CD4-positive, CD25-positive, alpha-beta regulatory T cell (primary cell): Measurements from ENCODE around the gene BACE2. TPM values are rescaled to one million over a fixed set of nuclear protein-coding genes. Genes with fewer than 3 reads are reported as not detected.

ENCODE experiments used
- ATAC-seq, 2 donors: fragments of 150-1000 bp; cut with Tn5 transposase; one replicate each; pipeline ENCODE4 v1.10.0; 2021; ENCODE audit warnings: low read depth in 2 of 2, moderate number of reproducible peaks in 2 of 2, moderate library complexity in 1 of 2
- DNase-seq, 3 donors: peaks; one replicate each; pipeline versions ENCODE4 v3.0.0 to v3.0.0-alpha.2; 2012 to 2022; ENCODE audit warnings: mixed read lengths in 1 of 3
- H3K27ac ChIP-seq: one replicate; pipeline ENCODE4 v1.7.0; 2013; ENCODE audit warnings: mild to moderate bottlenecking, low read length; ENCODE audit not compliant: insufficient read depth, poor library complexity, severe bottlenecking
- H3K27me3 ChIP-seq: one replicate; pipeline ENCODE4 v1.7.0; 2013; ENCODE audit warnings: low read length; ENCODE audit not compliant: control insufficient read depth, insufficient read depth
- H3K36me3 ChIP-seq: one replicate; pipeline ENCODE4 v1.7.0; 2013; ENCODE audit warnings: mild to moderate bottlenecking, low read length, moderate library complexity; ENCODE audit not compliant: control insufficient read depth, insufficient read depth
- H3K4me1 ChIP-seq: 2 replicates; pipeline ENCODE4 v1.7.0; 2013; ENCODE audit warnings: mild to moderate bottlenecking, low read length; ENCODE audit not compliant: insufficient read depth, control insufficient read depth, poor library complexity, severe bottlenecking
- H3K4me3 ChIP-seq: one replicate; pipeline ENCODE4 v1.7.0; 2013; ENCODE audit warnings: low read depth, mild to moderate bottlenecking, low read length, moderate library complexity
- H3K9me3 ChIP-seq, 2 experiments: 1 replicate in 1 of 2; 2 replicates in 1 of 2; pipeline ENCODE4 v1.7.0; 2013; ENCODE audit warnings: low read length in 2 of 2, mild to moderate bottlenecking in 1 of 2, moderate library complexity in 1 of 2; ENCODE audit not compliant: control insufficient read depth in 2 of 2
- H3K27ac Mint-ChIP-seq, 3 donors: one replicate each; pipeline ENCODE4 v1.8.0; 2020 to 2022; ENCODE audit warnings: mild to moderate bottlenecking in 3 of 3, mixed read lengths in 3 of 3, moderate library complexity in 2 of 3
- H3K27me3 Mint-ChIP-seq: one replicate; pipeline ENCODE4 v1.8.0; 2022; ENCODE audit warnings: mild to moderate bottlenecking, mixed read lengths
- H3K36me3 Mint-ChIP-seq: one replicate; pipeline ENCODE4 v1.8.0; 2020; ENCODE audit warnings: mixed read lengths
- H3K4me1 Mint-ChIP-seq, 4 donors: one replicate each; pipeline ENCODE4 v1.8.0; 2020 to 2022; ENCODE audit warnings: mixed read lengths in 4 of 4, mild to moderate bottlenecking in 1 of 4
- H3K4me3 Mint-ChIP-seq, 4 donors: one replicate each; pipeline ENCODE4 v1.8.0; 2020 to 2022; ENCODE audit warnings: mild to moderate bottlenecking in 4 of 4, mixed read lengths in 4 of 4, moderate library complexity in 3 of 4
- H3K9me3 Mint-ChIP-seq, 7 donors: one replicate each; pipeline ENCODE4 v1.8.0; 2020 to 2022; ENCODE audit warnings: mixed read lengths in 7 of 7, mild to moderate bottlenecking in 3 of 7, moderate library complexity in 2 of 7
- polyA plus RNA-seq, 4 donors: library from polyadenylated mRNA; unstranded; fragments of 300-500 nt; fragmentation: Illumina TruSeq; gene quantifications; one replicate each; pipeline ENCODE4 v1.2.3, GENCODE V29; 2021
- total RNA-seq: library from RNA; stranded (reverse); gene quantifications from one replicate; pipeline ENCODE4 v1.2.3, GENCODE V29; 2022

The BACE2 gene
- total and polyA plus RNA-seq, 5 donors from 2014 or later: 0.70 to 2.5 (median 1.1) TPM

GRCh38 chr21:41316200-41317062, 148.5 kb downstream of the BACE2 start, which contains the start of gene FAM3B:
FAM3B (plus strand) TSS chr21:41316801; CDS start chr21:41316880, 79 bp downstream.
- ATAC-seq (no peak), DNase-seq (no peak)
- Mint-ChIP-seq H3K27ac (no peak within 1 kb of the TSS), H3K4me3 (no peak within 1 kb of the TSS), H3K9me3 (peaks cover 0 to 2% (median 0%) of the 10 kb centered on the region in 7 donors), H3K27me3 (peaks cover 39% of the 10 kb centered on the region), H3K36me3 (no peaks in the 10 kb centered on the region), H3K4me1 (peaks cover 0 to 3% (median 1%) of the 10 kb centered on the region in 4 donors)
- Histone ChIP-seq H3K4me1 (no peaks in the 10 kb centered on the region), H3K4me3 (no peak within 1 kb of the TSS), H3K27me3 (peaks cover 20% of the 10 kb centered on the region), H3K27ac (no peak within 1 kb of the TSS), H3K9me3 (no peaks in the 10 kb centered on the region), H3K36me3 (no peaks in the 10 kb centered on the region)

GRCh38 chr21:41317063-41317392, 149.1 kb downstream of the BACE2 start:
- Mint-ChIP-seq H3K4me1 (peaks cover 0 to 3% (median 1%) of the 10 kb centered on the region in 4 donors), H3K4me3 (no peak overlapping the region), H3K27ac (no peak overlapping the region), H3K36me3 (no peaks in the 10 kb centered on the region), H3K27me3 (peaks cover 40% of the 10 kb centered on the region), H3K9me3 (peaks cover 0 to 3% (median 0%) of the 10 kb centered on the region in 7 donors)
- Histone ChIP-seq H3K27me3 (peaks cover 20% of the 10 kb centered on the region), H3K9me3 (no peaks in the 10 kb centered on the region), H3K4me1 (no peaks in the 10 kb centered on the region), H3K27ac (no peak overlapping the region), H3K36me3 (no peaks in the 10 kb centered on the region), H3K4me3 (no peak overlapping the region)
- DNase-seq (no peak), ATAC-seq (no peak)

- H3K27me3 ChIP-seq: peaks cover 20% of the 10 kb centered on the region
- no peaks in the 10 kb centered on the region for H3K36me3 Mint-ChIP-seq
- no peak overlapping the region for H3K4me3 Mint-ChIP-seq
- no peak overlapping the region for H3K4me3 ChIP-seq
- DNase-seq (no peak), ATAC-seq (no peak)
- H3K27ac ChIP-seq: no peak overlapping the region
- no peaks in the 10 kb centered on the region for H3K4me1 ChIP-seq
- peaks cover 0 to 3% (median 0%) of the 10 kb centered on the region in 7 donors for H3K9me3 Mint-ChIP-seq
- peaks cover 0 to 3% (median 1%) of the 10 kb centered on the region in 4 donors for H3K4me1 Mint-ChIP-seq
- H3K36me3 ChIP-seq: no peaks in the 10 kb centered on the region
- peaks cover 43% of the 10 kb centered on the region for H3K27me3 Mint-ChIP-seq
- no peaks in the 10 kb centered on the region for H3K9me3 ChIP-seq
- no peak overlapping the region for H3K27ac Mint-ChIP-seq
Observed at GRCh38 chr21:41317458-41317857, 149.5 kb downstream of the BACE2 start.

GRCh38 chr21:41318218-41318617, 150.3 kb downstream of the BACE2 start:
- H3K4me3 ChIP-seq: no peak overlapping the region
- H3K4me1 ChIP-seq: no peaks in the 10 kb centered on the region
- Mint-ChIP-seq H3K27ac (no peak overlapping the region), H3K4me1 (peaks cover 0 to 3% (median 1%) of the 10 kb centered on the region in 4 donors), H3K27me3 (peaks cover 43% of the 10 kb centered on the region), H3K9me3 (peaks cover 0 to 3% (median 0%) of the 10 kb centered on the region in 7 donors), H3K4me3 (no peak overlapping the region), H3K36me3 (no peaks in the 10 kb centered on the region)
- peaks cover 17% of the 10 kb centered on the region for H3K27me3 ChIP-seq
- H3K27ac ChIP-seq: no peak overlapping the region
- ATAC-seq: no peak
- DNase-seq: no peak
- no peaks in the 10 kb centered on the region for H3K36me3 ChIP-seq
- no peaks in the 10 kb centered on the region for H3K9me3 ChIP-seq

- Mint-ChIP-seq H3K4me1 (peaks cover 0 to 3% (median 1%) of the 10 kb centered on the region in 4 donors), H3K9me3 (peaks cover 0 to 3% (median 0%) of the 10 kb centered on the region in 7 donors), H3K36me3 (no peaks in the 10 kb centered on the region), H3K4me3 (no peak overlapping the region), H3K27me3 (peaks cover 38% of the 10 kb centered on the region), H3K27ac (no peak overlapping the region)
- no peak overlapping the region for H3K27ac ChIP-seq
- H3K4me1 ChIP-seq: no peaks in the 10 kb centered on the region
- no peak overlapping the region for H3K4me3 ChIP-seq
- ATAC-seq (no peak), DNase-seq (no peak)
- H3K36me3 ChIP-seq: no peaks in the 10 kb centered on the region
- no peaks in the 10 kb centered on the region for H3K9me3 ChIP-seq
- H3K27me3 ChIP-seq: peaks cover 17% of the 10 kb centered on the region
Observed at GRCh38 chr21:41319273-41319672, 151.3 kb downstream of the BACE2 start.

GRCh38 chr21:41321211-41321907, 153.4 kb downstream of the BACE2 start:
- H3K27ac Mint-ChIP-seq: no peak overlapping the region
- no peaks in the 10 kb centered on the region for H3K4me1 ChIP-seq
- no peak for DNase-seq
- no peak overlapping the region for H3K4me3 ChIP-seq
- H3K27me3 ChIP-seq: peaks cover 9% of the 10 kb centered on the region
- H3K4me1 Mint-ChIP-seq: no peaks in the 10 kb centered on the region
- no peaks in the 10 kb centered on the region for H3K36me3 Mint-ChIP-seq
- H3K36me3 ChIP-seq: no peaks in the 10 kb centered on the region
- H3K4me3 Mint-ChIP-seq: no peak overlapping the region
- peaks cover 20% of the 10 kb centered on the region for H3K27me3 Mint-ChIP-seq
- ATAC-seq: peak in 1 of 2 donors; percentile 24
- H3K9me3 Mint-ChIP-seq: peaks cover 0 to 3% (median 0%) of the 10 kb centered on the region in 7 donors
- no peak overlapping the region for H3K27ac ChIP-seq
- H3K9me3 ChIP-seq: no peaks in the 10 kb centered on the region

GRCh38 chr21:41321908-41322495, 154.0 kb downstream of the BACE2 start:
- Histone ChIP-seq H3K4me1 (no peaks in the 10 kb centered on the region), H3K27ac (no peak overlapping the region), H3K36me3 (no peaks in the 10 kb centered on the region), H3K4me3 (no peak overlapping the region), H3K9me3 (no peaks in the 10 kb centered on the region), H3K27me3 (peaks cover 9% of the 10 kb centered on the region)
- ATAC-seq: no peak
- DNase-seq: no peak
- no peaks in the 10 kb centered on the region for H3K36me3 Mint-ChIP-seq
- no peak overlapping the region for H3K4me3 Mint-ChIP-seq
- no peaks in the 10 kb centered on the region for H3K4me1 Mint-ChIP-seq
- H3K27me3 Mint-ChIP-seq: peaks cover 20% of the 10 kb centered on the region
- peaks cover 0 to 3% (median 0%) of the 10 kb centered on the region in 7 donors for H3K9me3 Mint-ChIP-seq
- peak overlapping the region in 1 of 3 donors; percentile 55 for H3K27ac Mint-ChIP-seq
